Measurements from ENCODE around the gene DVL1.

DVL1 gene

GRCh38 chr1:1342584-1343115 lies 6.6 kb downstream of the DVL1 start:
- TF ChIP-seq EGR1 (IDR thresholded peaks at IDR 0.05) (no peak), TCF12 (IDR thresholded peaks at IDR 0.05; ENCODE audit: low read depth) (no peak), CEBPB (IDR thresholded peaks at IDR 0.05) (no peak), FOXM1 (IDR thresholded peaks at IDR 0.05; ENCODE audit: borderline replicate concordance, low read depth) (no peak)

GRCh38 chr1:1342061-1342562 lies 7.1 kb downstream of the DVL1 start:
- TF ChIP-seq NFIC (IDR thresholded peaks at IDR 0.05) (no peak), CEBPB (IDR thresholded peaks at IDR 0.05) (no peak), MAX (IDR thresholded peaks at IDR 0.05) (no peak), USF1 (IDR thresholded peaks at IDR 0.05) (no peak), TAF1 (IDR thresholded peaks at IDR 0.05; ENCODE audit: low read depth) (no peak), EGR1 (IDR thresholded peaks at IDR 0.05) (no peak), REST (IDR thresholded peaks at IDR 0.05; ENCODE audit: low read depth) (no peak), TCF12 (IDR thresholded peaks at IDR 0.05; ENCODE audit: low read depth) (no peak)

GRCh38 chr1:1341549-1342021 lies 7.6 kb downstream of the DVL1 start:
- TF ChIP-seq TEAD4 (IDR thresholded peaks at IDR 0.05) (no peak), REST (IDR thresholded peaks at IDR 0.05; ENCODE audit: low read depth) (no peak), EP300 (IDR thresholded peaks at IDR 0.05; ENCODE audit: borderline replicate concordance) (no peak), EGR1 (IDR thresholded peaks at IDR 0.05) (no peak)

- TF ChIP-seq FOXM1 (IDR thresholded peaks at IDR 0.05; ENCODE audit: borderline replicate concordance, low read depth): no peak
- no peak for TF ChIP-seq YY1 (IDR thresholded peaks at IDR 0.05; ENCODE audit: low read depth)
- TF ChIP-seq CEBPB (IDR thresholded peaks at IDR 0.05): no peak
- TF ChIP-seq ZBTB7A (IDR thresholded peaks at IDR 0.05; ENCODE audit: low read depth): no peak
- TF ChIP-seq CREB1 (IDR thresholded peaks at IDR 0.05; ENCODE audit: low read depth): no peak
These were observed 8.2 kb downstream of the DVL1 start for GRCh38 chr1:1340791-1341548.

- no peak for TF ChIP-seq NFIC (IDR thresholded peaks at IDR 0.05)
- no peak for TF ChIP-seq REST (IDR thresholded peaks at IDR 0.05; ENCODE audit: low read depth)
- no peak for TF ChIP-seq CREB1 (IDR thresholded peaks at IDR 0.05; ENCODE audit: low read depth)
- no peak for TF ChIP-seq ZBTB7A (IDR thresholded peaks at IDR 0.05; ENCODE audit: low read depth)
- TF ChIP-seq CEBPB (IDR thresholded peaks at IDR 0.05): no peak
- no peak for TF ChIP-seq EGR1 (IDR thresholded peaks at IDR 0.05)
- TF ChIP-seq MAX (IDR thresholded peaks at IDR 0.05): no peak
- TF ChIP-seq RAD21 (IDR thresholded peaks at IDR 0.05; ENCODE audit: low read depth): no peak
- no peak for TF ChIP-seq TCF12 (IDR thresholded peaks at IDR 0.05; ENCODE audit: low read depth)
- TF ChIP-seq EP300 (IDR thresholded peaks at IDR 0.05; ENCODE audit: borderline replicate concordance): no peak
- TF ChIP-seq USF1 (IDR thresholded peaks at IDR 0.05): no peak
- TF ChIP-seq FOXM1 (IDR thresholded peaks at IDR 0.05; ENCODE audit: borderline replicate concordance, low read depth): no peak
- TF ChIP-seq TAF1 (IDR thresholded peaks at IDR 0.05; ENCODE audit: low read depth): no peak
These were observed 9.0 kb downstream of the DVL1 start for GRCh38 chr1:1340185-1340584.

Data from Ishikawa (cell line).